ENCODE data around the gene RPL36.
"Not testable (repeated sequence)": the region's sequence is repeated elsewhere in the genome, so short reads cannot be mapped to it uniquely, and the experiment has no call there.

Gene RPL36

DNA sequence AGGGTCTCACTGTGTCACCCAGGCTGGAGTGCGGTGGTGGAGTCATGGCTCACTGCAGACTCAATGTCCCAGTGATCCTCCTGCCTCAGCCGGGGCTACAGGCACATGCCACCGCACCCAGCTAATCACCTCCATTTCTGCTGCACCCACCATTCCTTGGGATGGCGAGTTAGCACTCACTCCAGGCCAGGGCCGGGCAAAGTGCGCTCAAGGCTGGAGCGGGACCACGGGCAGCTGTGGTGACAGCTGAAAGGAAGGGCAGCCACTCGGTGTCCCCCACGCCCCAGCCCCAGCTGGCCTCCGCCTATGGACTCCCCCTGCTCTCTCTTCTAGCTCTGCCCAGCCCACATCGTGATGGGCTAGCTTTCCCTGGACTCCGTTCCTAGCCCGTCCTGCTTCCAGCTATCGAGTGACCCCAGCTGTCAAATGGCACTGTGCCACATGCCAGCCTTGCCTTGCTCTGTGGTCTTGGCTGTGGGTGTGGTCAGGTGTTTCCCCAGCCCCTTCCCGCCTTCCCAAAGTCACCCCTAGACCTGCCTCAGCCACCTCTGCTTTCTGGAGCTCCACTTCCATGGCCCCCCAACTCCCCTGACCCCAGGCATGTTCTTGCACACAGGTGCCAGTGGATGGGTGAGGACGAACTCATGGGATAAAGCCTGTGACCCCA is 13.9 kb upstream of the RPL36 start:
- FAIRE-seq = no peak

DNA sequence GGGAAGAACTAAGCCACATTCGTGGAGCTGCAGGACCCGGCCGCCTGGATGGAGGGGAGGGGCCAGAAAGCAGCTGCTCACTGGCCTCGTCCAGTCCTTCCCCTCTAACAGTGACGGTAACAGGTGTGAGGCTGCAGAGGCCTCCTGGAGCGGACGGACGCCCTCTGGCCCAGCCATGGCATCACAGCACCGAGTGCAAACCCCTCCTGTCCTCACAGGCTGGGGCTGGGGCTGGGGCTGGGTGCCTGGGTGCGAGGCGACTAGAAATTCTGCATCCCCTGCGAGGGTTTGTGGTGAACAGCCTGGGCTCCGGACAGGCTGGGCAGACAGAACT is 13.4 kb upstream of the RPL36 start:
- FAIRE-seq = no peak

DNA sequence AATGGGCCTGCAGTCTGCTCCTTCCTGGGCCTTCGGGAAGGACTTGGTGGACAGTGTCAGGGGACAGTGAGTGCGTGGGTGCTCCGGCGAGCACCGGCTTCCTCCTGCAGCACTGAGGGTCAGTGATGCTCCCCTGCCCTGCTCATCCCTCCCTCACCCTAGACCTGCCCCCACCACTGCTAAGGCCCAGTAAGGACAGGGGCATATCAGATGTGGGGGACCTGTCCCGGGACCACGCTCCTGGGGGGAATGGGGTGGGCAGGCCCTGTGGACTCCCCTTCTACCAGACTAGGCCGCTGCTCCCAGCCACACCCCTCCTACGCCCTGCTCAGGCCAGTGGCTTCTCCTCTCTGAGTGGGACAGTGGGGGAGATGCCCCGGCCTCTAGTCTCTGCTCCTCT is 13.0 kb upstream of the RPL36 start:
- FAIRE-seq = no peak

DNA sequence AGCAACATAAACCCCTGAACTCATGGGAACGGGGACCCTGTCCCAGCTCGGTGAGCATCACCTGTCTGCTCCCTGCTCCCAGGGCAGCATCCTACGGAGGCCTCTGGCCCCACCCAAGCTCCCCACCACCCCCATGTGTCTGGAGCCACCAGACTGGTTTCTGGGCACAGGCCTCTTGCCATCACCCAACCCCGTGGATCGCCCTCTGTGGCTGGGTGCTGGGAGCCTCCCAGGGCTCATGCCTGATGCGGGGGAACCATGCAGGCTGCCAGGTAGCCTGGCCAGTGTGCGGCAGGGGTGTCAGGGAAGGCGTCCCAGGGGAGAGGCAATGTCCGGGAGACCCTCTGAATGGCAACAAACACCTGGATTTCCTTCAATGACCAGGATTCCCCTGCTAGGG is 12.5 kb upstream of the RPL36 start:
- FAIRE-seq = no peak

DNA sequence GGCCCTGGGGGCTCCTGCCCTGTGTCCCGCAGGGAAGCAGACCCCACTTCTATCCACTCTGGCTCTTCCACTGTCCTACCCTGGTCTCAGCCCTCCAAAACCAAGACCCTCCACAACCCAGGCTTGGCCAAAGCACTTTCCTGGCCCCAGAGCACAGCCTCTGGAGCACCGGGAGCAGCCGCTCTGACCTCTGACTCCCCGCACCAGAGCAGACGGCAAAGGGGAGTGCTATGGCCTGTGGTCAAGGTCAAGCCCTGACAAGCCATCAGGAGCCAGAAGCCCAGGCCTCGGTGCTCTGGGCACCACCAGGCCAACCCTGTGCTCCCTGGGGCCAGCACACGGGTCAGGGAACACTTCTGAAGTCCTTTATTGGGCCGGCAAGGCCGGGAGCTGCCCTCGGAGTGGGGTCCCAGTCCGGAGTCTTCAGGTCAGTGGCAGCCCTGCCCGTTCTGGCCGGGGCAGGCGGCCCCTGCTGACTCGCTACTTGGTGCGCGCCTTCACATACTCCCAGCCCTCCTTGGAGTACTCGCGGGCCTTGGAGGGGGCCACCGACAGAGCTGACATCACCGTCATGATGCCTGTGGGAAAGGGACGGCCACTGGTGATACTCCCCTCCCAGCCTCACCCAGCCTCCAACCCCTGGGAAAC is 11.9 kb upstream of the RPL36 start:
- FAIRE-seq = no peak

DNA sequence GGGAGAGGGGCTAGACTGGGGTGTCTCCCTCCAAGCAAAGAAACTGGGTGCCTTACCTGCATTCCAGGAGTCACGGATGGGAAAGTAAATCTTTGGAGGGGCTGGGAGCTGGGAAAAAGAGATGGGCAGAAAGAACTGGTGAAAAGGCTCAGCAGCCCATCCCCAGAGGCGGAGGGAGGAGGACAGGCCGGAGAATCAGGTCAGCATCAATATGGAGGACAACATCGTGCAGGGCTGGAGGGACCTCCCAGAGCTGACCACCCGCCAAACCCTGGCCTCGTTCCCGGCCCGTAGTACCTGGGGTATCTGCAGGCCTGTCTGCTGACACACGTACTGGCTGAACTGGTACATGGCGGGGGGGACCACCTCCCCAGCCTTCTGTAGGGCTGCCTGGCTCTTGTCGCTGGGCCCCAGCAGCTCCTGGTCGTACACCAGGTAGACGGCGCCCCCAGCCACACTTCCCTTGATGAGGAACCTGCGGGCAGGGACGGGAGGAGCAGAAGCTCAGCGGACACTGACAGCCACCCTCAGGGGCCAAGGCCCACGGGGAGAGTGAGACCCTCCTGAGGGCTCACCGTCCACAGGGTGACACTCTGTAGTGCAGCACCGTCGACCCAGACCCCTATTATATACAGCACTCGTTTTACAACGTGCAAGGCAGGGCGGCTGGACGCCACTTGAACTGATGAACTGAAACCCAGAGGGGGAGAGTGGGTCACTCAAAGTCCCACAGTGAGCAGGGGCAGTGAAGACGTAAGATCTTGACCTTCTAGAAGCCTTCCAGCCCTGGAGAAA is 10.6 kb upstream of the RPL36 start:
- FAIRE-seq = no peak

DNA sequence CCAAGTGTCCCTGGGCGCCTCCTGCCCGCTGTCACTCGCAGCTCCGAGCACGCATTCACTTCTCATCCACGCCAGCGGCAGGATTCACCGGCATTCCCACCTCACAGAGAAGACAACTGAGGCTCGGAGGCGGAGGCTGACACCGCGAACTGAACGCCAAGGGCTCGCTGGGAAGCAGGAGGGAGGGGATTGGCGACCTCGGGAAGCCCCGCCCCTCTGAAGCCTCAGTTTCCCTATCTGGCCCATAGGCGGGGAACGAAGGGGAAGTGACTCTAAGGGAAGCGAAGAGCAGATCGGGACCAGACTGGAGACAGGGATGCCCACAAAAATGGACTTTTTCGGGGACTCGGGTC is 10.0 kb upstream of the RPL36 start:
- FAIRE-seq = no peak

DNA sequence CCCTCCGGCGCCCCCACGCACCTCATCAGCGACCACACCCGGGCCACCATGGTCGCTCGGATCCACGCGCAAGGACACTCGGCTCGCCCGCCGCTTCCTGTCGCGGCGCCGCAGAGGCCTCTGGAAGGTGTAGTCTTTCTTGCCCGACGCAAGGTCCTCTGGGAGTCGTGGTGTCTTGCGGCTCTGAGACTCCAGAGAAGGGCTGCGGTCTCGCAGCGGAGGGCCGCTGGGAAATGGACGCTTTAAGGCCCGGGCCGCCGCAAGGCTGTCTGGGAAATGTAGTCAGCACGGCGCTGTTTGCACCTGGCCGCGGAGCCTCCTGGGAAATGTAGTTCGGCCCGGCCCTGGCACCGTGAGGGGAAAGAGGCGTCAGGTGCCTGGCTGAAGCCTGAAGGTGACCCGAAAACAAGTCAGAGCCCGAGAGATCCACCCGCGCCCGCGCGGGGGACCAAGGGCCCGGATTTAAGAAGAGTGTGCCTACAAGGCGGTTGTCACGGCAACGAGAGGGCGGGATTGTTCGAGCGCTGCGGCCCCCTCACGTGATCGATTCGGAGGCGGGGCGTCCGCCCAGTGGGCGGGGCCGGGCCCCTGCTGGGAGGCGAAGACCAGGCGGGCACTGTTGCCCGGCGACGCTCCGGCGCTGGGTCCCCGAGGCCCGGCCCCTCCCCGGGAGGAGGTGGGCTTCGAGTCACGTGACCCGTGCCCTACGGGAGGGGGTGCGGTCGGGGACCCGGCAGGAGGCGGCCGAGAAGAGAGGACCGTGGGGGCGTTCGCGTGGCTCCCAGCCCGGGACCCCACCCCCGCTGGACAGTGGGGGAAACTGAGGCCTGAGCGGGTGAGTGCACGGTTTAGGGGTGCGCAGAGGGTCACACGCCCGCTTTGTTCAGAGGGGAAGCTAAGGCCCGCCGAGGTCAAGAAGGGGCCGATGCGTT is 9.4 kb upstream of the RPL36 start, which contains the start of the genes HSD11B1L and MICOS13:
Gene HSD11B1L, plus strand, starts transcription at position 591 of the 932 bp plus-strand sequence. CDS start 3,806 bp downstream, outside the sequence.
Gene MICOS13, minus strand, starts transcription at position 80 of the 932 bp plus-strand sequence. Its CDS starts 30 bp downstream, at position 50.
- peak; percentile 98 for FAIRE-seq

DNA sequence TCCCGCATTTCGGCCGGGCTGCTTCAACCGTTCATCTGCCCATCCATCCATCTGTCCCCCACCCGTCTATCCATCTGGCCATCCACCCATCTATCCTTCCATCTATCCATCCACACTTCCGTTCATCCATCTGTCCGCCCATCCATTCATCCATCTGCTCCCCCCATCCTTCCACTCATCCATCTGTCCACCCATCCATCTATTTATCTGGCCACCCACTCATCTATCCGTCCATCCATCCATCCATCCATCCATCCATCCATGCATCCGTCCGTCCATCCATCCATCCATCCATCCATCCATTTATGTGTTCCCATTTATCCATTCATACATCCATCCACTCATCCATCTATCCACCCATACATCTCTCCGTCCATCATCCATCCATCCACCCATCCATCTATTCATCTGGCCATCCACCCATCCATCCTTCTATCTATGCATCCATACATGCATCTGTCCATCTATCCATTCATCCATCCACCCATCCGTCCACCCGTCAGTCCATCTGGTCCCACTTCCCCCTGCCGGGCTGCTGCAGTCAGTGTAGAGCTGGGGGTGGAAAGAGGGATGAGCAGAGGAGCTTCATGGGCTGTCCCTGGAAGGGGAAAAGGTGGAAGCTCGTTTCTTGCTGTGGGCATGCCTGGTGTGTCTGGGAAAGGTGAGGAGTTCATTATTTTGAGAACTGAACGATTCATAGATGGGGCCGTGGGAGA is 8.5 kb upstream of the RPL36 start:
- no peak for FAIRE-seq

DNA sequence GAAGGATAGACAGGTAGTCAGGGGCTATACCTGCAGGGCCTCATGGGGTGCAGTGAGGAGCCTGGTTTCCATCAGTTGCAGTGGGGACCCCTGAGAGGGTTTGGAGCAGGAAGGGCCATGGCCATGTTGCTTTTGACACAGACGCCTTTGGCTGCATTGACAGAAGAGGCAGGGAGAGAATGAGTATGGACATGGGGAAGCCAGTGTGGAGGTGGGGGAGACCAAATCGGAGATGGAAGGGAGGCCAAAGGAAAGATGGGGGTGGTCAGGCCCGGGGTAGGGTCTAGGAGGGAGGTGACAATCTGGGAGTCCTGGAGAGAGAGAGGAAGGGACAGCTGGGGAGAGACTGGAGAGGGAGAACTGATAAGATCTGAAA is 8.0 kb upstream of the RPL36 start:
- no peak for FAIRE-seq

DNA sequence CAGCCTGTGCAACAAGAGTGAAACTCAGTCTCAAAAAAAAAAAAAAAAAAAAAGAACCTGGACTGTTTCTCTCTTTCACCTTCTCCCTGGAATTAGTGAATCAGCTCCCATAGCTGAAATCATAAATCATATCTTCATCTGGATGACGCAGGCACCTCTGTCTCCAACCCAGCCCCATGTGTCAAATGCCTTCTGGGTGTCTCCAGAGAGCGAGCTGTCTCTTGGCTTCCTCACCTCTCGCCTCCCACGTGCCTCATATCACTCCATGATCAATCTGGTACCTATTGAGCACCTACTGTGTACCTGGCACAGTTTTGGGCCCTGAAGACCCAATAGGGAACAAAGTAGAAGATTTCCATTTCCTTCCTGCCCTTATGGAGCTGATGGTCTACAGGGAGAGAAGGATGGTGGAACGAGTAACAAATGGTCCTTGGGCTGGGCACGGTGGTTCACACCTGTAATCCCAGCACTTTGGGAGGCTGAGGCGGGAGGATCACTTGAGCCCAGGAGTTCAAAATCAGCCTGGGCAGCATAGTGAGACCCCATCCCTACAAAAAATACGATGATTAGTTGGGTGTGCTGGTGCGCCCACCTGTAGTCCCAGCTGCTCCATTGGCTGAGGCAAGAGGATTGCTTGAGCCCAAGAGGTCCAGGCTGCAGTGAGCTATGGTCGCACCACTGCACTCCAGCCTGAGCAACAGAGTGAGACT is 6.8 kb upstream of the RPL36 start:
- FAIRE-seq = no peak

DNA sequence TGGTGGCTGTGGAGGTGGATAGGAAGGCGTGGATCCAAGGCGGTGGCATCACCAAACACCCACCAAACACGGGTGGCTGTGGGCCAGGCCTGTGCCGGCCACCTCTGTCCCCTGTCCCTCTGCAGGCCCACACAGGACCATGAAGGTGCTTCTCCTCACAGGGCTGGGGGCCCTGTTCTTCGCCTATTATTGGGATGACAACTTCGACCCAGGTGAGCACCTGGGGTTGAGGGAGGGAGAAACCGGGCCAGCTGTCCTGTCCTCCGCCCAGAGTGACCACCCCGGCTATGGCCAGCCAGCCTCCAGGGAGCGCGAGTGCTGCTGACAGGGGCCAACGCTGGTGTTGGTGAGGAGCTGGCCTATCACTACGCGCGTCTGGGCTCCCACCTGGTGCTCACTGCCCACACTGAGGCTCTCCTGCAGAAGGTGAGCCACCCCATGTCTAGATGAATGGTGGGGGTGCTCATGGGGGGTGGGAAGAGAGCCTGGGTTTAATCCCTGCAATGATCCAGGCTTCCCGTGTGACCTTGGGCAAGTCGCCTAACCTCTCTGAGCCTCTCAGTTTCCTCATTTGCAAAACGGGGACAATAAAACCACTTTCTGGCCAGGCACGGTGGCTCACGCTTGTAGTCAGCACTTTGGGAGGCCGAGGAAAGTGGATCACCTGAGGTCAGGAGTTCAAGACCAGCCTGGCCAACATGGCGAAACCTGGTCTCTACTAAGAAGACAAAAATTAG is 5.2 kb upstream of the RPL36 start:
- FAIRE-seq = no peak

DNA sequence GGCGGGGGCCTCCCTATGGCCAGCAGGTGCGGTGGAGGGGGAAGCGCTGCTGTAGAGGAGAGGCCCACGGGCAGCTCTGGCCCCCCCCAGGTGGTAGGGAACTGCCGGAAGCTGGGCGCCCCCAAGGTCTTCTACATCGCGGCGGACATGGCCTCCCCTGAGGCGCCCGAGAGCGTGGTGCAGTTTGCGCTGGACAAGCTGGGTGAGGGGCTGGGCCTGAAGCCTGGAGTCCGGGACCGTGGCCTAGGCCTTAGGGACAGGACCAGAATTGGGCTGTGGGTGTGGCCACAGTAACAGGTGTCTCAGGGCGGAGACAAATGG is 3.8 kb upstream of the RPL36 start:
- no peak for FAIRE-seq

DNA sequence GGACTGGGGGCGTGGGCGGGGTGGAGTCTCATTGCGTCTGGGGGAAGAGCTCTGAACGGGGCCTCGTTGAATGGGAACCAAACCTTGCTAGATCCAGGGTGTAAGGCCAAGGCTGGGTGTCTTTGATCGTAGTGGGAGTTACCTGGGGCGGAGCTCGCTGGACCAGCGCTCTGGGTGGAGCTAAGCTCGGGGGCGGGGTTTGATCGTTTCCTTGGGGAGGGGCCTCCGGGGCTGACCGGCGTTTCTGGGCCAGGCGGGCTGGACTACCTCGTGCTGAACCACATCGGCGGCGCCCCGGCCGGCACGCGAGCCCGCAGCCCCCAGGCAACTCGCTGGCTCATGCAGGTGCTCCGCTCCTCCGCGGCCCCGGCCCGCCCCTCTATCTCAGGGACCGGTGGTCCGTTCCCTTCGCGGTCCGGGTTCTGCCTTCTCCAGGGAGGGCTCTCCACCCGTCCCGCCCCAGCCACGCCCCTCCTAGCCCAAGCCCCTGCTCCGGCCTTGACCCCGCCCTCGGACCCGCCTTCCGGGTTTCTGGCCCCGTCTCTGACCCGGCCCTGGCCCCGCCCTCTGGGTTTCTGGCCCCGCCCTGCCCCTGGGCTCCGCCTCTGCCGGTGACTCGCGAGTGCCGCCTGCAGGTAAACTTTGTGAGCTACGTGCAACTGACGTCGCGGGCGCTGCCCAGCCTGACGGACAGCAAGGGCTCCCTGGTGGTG is 3.3 kb upstream of the RPL36 start:
- FAIRE-seq = no peak

DNA sequence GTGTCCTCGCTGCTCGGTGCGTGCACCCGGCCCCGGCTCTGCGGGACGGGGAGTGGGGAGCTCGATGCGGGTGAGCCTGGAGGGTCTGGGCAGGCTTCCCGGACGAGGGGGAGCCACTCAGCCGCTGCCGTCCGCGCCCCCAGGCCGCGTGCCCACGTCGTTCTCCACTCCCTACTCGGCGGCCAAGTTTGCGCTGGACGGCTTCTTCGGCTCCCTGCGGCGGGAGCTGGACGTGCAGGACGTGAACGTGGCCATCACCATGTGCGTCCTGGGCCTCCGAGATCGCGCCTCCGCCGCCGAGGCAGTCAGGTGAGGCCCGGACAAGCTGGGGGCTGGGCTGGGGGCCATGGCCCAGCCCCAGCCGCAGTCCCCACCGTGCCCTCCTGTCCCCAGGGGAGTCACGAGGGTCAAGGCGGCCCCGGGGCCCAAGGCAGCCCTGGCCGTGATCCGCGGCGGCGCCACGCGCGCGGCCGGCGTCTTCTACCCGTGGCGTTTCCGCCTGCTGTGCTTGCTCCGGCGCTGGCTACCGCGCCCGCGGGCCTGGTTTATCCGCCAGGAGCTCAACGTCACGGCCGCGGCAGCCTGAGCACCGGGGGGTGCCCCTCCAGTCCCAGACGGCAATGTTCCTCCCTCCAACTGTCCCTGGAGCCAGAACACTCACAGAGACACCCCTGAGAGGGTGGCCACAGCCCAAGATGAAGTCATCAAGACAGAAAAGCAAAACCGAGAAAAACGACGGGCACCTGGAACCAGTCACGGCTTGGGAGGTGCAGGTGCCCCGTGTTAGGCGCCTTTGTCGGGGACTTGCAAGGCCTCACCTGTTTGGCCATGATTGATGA is 2.5 kb upstream of the RPL36 start:
- FAIRE-seq = no peak

DNA sequence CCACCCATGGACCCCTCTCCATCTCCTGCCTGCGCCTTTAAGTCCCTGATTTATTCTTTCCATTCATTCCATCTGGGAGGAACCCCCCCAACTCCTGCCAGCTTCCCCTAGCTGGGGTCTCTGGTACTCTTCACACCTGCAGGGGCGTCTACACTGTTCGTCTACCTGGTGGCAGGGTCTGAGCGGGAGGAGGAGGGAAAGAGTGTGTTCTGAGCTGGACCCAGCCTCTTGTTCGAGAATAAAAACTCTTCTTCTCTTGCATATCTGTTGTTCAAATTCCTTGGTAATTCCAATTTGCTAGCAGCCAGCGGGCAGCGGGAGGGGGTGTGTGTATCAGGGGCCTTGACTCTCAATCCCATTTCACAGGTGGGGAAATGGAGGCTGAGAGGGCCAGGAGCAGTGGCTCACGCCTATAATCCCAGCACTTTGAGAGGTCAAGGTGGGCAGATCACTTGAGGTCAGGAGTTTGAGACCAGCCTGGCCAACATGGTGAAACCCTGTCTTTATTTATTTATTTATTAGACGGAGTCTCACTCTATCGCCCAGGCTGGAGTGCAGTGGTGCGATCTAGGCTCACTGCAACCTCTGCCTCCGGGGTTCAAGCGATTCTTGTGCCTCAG is 1.7 kb upstream of the RPL36 start:
- not testable (repeated sequence) for FAIRE-seq

DNA sequence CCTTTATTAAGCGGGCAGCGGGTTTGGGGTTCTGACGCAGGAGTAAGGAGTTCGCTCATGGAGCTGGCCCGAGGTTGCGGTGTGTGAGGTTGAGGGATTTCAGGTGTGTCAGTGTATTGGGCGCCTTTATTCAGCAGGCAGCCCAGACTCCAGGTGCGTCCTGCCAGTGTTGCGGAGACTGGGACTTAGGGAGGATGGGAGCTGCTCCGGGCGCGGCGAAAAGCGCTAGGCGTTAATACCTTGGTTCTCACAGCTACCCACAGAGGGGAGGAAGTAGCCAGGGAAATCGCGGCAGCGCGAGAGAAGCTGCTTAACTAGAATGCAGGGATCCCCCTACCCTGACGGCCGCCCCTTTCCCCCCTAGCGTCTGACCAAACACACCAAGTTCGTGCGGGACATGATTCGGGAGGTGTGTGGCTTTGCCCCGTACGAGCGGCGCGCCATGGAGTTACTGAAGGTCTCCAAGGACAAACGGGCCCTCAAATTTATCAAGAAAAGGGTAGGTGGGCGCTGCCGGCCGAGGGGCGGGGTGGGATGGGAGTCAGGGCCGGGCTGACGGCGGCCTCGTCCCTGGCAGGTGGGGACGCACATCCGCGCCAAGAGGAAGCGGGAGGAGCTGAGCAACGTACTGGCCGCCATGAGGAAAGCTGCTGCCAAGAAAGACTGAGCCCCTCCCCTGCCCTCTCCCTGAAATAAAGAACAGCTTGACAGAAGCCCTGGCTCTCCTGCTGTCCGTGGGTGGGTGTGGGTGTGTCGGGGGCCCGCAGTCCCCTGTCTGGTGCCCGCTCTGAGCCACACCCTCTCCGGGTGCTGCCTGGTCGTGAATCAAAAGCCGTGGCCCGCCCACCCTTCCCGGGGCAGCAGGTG is 1.1 kb downstream of the RPL36 start:
- FAIRE-seq = no peak

Measured in endometrium (tissue), 2 donors.